Measurements from ENCODE around the gene MARCHF10.

- no peak for TF ChIP-seq CTCF (IDR thresholded peaks at IDR 0.05)
- TF ChIP-seq POLR2A (IDR thresholded peaks at IDR 0.05), result no peak
These were observed 120.1 kb downstream of the MARCHF10 start for GRCh38 chr17:62687997-62688396.
